ENCODE measurements around the gene KIZ.

The KIZ gene

GRCh38 chr20:21270806-21271205, 144.9 kb downstream of the KIZ start:
- no peak for DNase-seq

- DNase-seq, result no peak
These were observed 146.4 kb downstream of the KIZ start for GRCh38 chr20:21272279-21272678.

- DNase-seq, result no peak
These were observed 146.8 kb downstream of the KIZ start for GRCh38 chr20:21272679-21273078.

GRCh38 chr20:21273755-21274386, 148.0 kb downstream of the KIZ start:
- no peak for DNase-seq

GRCh38 chr20:21278829-21279228, 152.9 kb downstream of the KIZ start:
- DNase-seq, result no peak

GRCh38 chr20:21279706-21280521, 154.0 kb downstream of the KIZ start:
- DNase-seq, result no peak

GRCh38 chr20:21280522-21281016, 154.7 kb downstream of the KIZ start:
- DNase-seq, result no peak

- no peak for DNase-seq
These were observed 160.9 kb downstream of the KIZ start for GRCh38 chr20:21286775-21287174.

GRCh38 chr20:21288587-21289370, 162.9 kb downstream of the KIZ start:
- DNase-seq, result no peak

GRCh38 chr20:21289651-21290050, 163.8 kb downstream of the KIZ start:
- DNase-seq, result no peak

GRCh38 chr20:21291026-21291425, 165.1 kb downstream of the KIZ start:
- no peak for DNase-seq

- DNase-seq, result no peak
These were observed 168.9 kb downstream of the KIZ start for GRCh38 chr20:21294755-21295154.

Data from CD4-positive, alpha-beta T cell treated with Interleukin-4 for 1 hour (primary cell).